Measurements from ENCODE around the gene PJVK. TPM values are rescaled to one million over a fixed set of nuclear protein-coding genes. Genes with fewer than 3 reads are reported as not detected.

Gene PJVK
- polyA plus RNA-seq, 1 donor (not counting 4 experiments of a cell fraction or from before 2014, with no cell fraction given), result 3.5 TPM

- Histone ChIP-seq H3K4me1 (ENCODE audit: control insufficient read depth, extremely low read depth, insufficient read depth, low read length) (peaks cover 27% of the 10 kb centered on the region), H3K9me3 (ENCODE audit: control insufficient read depth, low read depth, low read length) (no peaks in the 10 kb centered on the region), H3K9ac (ENCODE audit: control insufficient read depth, extremely low read depth, insufficient read depth, low read length) (no peak overlapping the region), H3K4me2 (ENCODE audit: control insufficient read depth, extremely low read depth, insufficient read depth, low read depth, low read length) (peak overlapping the region; percentile 39), H2AFZ (ENCODE audit: control insufficient read depth, low read length) (no peak overlapping the region), H3K36me3 (ENCODE audit: control insufficient read depth in 2 of 2, extremely low read depth in 1 of 2, insufficient read depth in 2 of 2, low read length in 2 of 2) (no peaks in the 10 kb centered on the region), H3K79me2 (ENCODE audit: control insufficient read depth, insufficient read depth, low read length) (peaks cover 38% of the 10 kb centered on the region), H3K27ac (ENCODE audit: control insufficient read depth, insufficient read depth, low read length) (no peak overlapping the region), H4K20me1 (ENCODE audit: control insufficient read depth, extremely low read depth, insufficient read depth, low read length) (no peaks in the 10 kb centered on the region), H3K9me1 (ENCODE audit: control insufficient read depth, extremely low read depth, insufficient read depth, low read length) (no peaks in the 10 kb centered on the region), H3K27me3 (ENCODE audit: control insufficient read depth, extremely low read depth, insufficient read depth, low read length) (no peaks in the 10 kb centered on the region), H3K4me3 (ENCODE audit: control insufficient read depth in 2 of 3, extremely low read depth in 1 of 3, insufficient read depth in 2 of 3, low read depth in 1 of 3, low read length in 3 of 3) (no peak overlapping the region)
- dilution Hi-C loops (cut with MboI; ENCODE audit: extremely low pct_ligation_motif_present, low sequenced_read_pairs), result no loop called here
- DNase-seq (ENCODE audit: low read depth, low spot score) (no peak), FAIRE-seq (no peak)
- TF ChIP-seq, protein P1, sequence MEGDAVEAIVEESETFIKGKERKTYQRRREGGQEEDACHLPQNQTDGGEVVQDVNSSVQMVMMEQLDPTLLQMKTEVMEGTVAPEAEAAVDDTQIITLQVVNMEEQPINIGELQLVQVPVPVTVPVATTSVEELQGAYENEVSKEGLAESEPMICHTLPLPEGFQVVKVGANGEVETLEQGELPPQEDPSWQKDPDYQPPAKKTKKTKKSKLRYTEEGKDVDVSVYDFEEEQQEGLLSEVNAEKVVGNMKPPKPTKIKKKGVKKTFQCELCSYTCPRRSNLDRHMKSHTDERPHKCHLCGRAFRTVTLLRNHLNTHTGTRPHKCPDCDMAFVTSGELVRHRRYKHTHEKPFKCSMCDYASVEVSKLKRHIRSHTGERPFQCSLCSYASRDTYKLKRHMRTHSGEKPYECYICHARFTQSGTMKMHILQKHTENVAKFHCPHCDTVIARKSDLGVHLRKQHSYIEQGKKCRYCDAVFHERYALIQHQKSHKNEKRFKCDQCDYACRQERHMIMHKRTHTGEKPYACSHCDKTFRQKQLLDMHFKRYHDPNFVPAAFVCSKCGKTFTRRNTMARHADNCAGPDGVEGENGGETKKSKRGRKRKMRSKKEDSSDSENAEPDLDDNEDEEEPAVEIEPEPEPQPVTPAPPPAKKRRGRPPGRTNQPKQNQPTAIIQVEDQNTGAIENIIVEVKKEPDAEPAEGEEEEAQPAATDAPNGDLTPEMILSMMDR (optimal IDR thresholded peaks at IDR 0.05 in 1 of 3, IDR thresholded peaks at IDR 0.05 in 1 of 3, conservative IDR thresholded peaks at IDR 0.05 in 1 of 3; ENCODE audit: extremely low read depth in 1 of 3, insufficient read depth in 2 of 3, low read length in 3 of 3), result no peak
- TF ChIP-seq EZH2 (IDR thresholded peaks at IDR 0.05; ENCODE audit: low read length), result no peak
Measured at GRCh38 chr2:178482437-178482836, 31.3 kb downstream of the PJVK start.

- Histone ChIP-seq H3K9me3 (ENCODE audit: control insufficient read depth, low read depth, low read length) (no peaks in the 10 kb centered on the region), H3K27me3 (ENCODE audit: control insufficient read depth, extremely low read depth, insufficient read depth, low read length) (no peaks in the 10 kb centered on the region), H3K27ac (ENCODE audit: control insufficient read depth, insufficient read depth, low read length) (no peak overlapping the region), H3K4me2 (ENCODE audit: control insufficient read depth, extremely low read depth, insufficient read depth, low read depth, low read length) (no peak overlapping the region), H2AFZ (ENCODE audit: control insufficient read depth, low read length) (no peak overlapping the region), H3K4me1 (ENCODE audit: control insufficient read depth, extremely low read depth, insufficient read depth, low read length) (peaks cover 18% of the 10 kb centered on the region), H3K4me3 (ENCODE audit: control insufficient read depth in 2 of 3, extremely low read depth in 1 of 3, insufficient read depth in 2 of 3, low read depth in 1 of 3, low read length in 3 of 3) (no peak overlapping the region), H3K36me3 (ENCODE audit: control insufficient read depth in 2 of 2, extremely low read depth in 1 of 2, insufficient read depth in 2 of 2, low read length in 2 of 2) (no peaks in the 10 kb centered on the region), H3K9ac (ENCODE audit: control insufficient read depth, extremely low read depth, insufficient read depth, low read length) (no peak overlapping the region), H3K79me2 (ENCODE audit: control insufficient read depth, insufficient read depth, low read length) (peaks cover 38% of the 10 kb centered on the region), H3K9me1 (ENCODE audit: control insufficient read depth, extremely low read depth, insufficient read depth, low read length) (no peaks in the 10 kb centered on the region), H4K20me1 (ENCODE audit: control insufficient read depth, extremely low read depth, insufficient read depth, low read length) (no peaks in the 10 kb centered on the region)
- DNase-seq (ENCODE audit: low read depth, low spot score) (no peak), FAIRE-seq (no peak)
- no peak for TF ChIP-seq EZH2 (IDR thresholded peaks at IDR 0.05; ENCODE audit: low read length)
- TF ChIP-seq, protein P1 (optimal IDR thresholded peaks at IDR 0.05 in 1 of 3, IDR thresholded peaks at IDR 0.05 in 1 of 3, conservative IDR thresholded peaks at IDR 0.05 in 1 of 3; ENCODE audit: extremely low read depth in 1 of 3, insufficient read depth in 2 of 3, low read length in 3 of 3), result no peak
- dilution Hi-C loops (cut with MboI; ENCODE audit: extremely low pct_ligation_motif_present, low sequenced_read_pairs), result no loop called here
Measured at GRCh38 chr2:178484245-178485041, 33.3 kb downstream of the PJVK start.

All from keratinocyte (primary cell).